ENCODE data around the gene WIPI1.

WIPI1 gene

GRCh38 chr17:68437979-68438822 is 19.1 kb downstream of the WIPI1 start:
- peaks cover 0 to 11% of the 10 kb centered on the region in 2 donors for H3K36me3 ChIP-seq (replicated peaks in 1 of 2; ENCODE audit: control insufficient read depth in 2 of 2, insufficient read depth in 2 of 2, low read length in 2 of 2)
- H3K79me1 ChIP-seq (ENCODE audit: low read depth, low read length), result no peaks in the 10 kb centered on the region
- H3K9ac ChIP-seq (ENCODE audit: low read depth, low read length, poor library complexity), result no peak overlapping the region
- H2BK120ac ChIP-seq (ENCODE audit: low read depth, low read length), result no peak overlapping the region
- no peak overlapping the region for H4K8ac ChIP-seq (ENCODE audit: low read depth, low read length)
- no peak overlapping the region for H2AFZ ChIP-seq (ENCODE audit: low read length)
- H3K4me1 ChIP-seq (ENCODE audit: control insufficient read depth in 2 of 2, insufficient read depth in 1 of 2, low read depth in 1 of 2, low read length in 2 of 2), result no peaks in the 10 kb centered on the region
- no peaks in the 10 kb centered on the region for H3K9me3 ChIP-seq (replicated peaks in 1 of 2; ENCODE audit: control insufficient read depth in 2 of 2, insufficient read depth in 1 of 2, low read depth in 1 of 2, low read length in 2 of 2)
- no peak overlapping the region for H3K4me3 ChIP-seq (ENCODE audit: low read length in 2 of 2)
- no peak overlapping the region for H2BK5ac ChIP-seq (ENCODE audit: low read length)
- H2AK5ac ChIP-seq (ENCODE audit: low read depth, low read length), result no peak overlapping the region
- H3K4ac ChIP-seq (ENCODE audit: low read length), result no peak overlapping the region
- H3K4me2 ChIP-seq (ENCODE audit: insufficient read depth, low read length, poor library complexity, severe bottlenecking), result no peak overlapping the region
- H4K91ac ChIP-seq (ENCODE audit: low read depth, low read length, poor library complexity), result no peak overlapping the region
- H3K27me3 ChIP-seq (ENCODE audit: control insufficient read depth in 3 of 3, insufficient read depth in 3 of 3, low read depth in 1 of 3, low read length in 3 of 3), result no peaks in the 10 kb centered on the region
- no peak for DNase-seq (ENCODE audit: low spot score)
- no peak overlapping the region for H3K23ac ChIP-seq (ENCODE audit: low read depth, low read length, poor library complexity)
- no peak overlapping the region for H3K27ac ChIP-seq (replicated peaks; ENCODE audit: low read length)
- no peak overlapping the region for H3K14ac ChIP-seq (ENCODE audit: low read length)
- no peak overlapping the region for H2BK15ac ChIP-seq (ENCODE audit: low read length)
- H2BK12ac ChIP-seq (ENCODE audit: low read length), result no peak overlapping the region
- no peak overlapping the region for H3K18ac ChIP-seq (ENCODE audit: low read length)
- no CpG with 5 or more reads among the region's 14 CpGs for WGBS, 2 donors (ENCODE audit: extremely low coverage in 2 of 2, insufficient read length in 2 of 2, insufficient replicate concordance in 1 of 2)

GRCh38 chr17:68435876-68436842 is 21.1 kb downstream of the WIPI1 start:
- Histone ChIP-seq H3K4me1 (ENCODE audit: control insufficient read depth in 2 of 2, insufficient read depth in 1 of 2, low read depth in 1 of 2, low read length in 2 of 2) (no peaks in the 10 kb centered on the region), H2BK15ac (ENCODE audit: low read length) (no peak overlapping the region), H2BK120ac (ENCODE audit: low read depth, low read length) (no peak overlapping the region), H3K36me3 (replicated peaks in 1 of 2; ENCODE audit: control insufficient read depth in 2 of 2, insufficient read depth in 2 of 2, low read length in 2 of 2) (peaks cover 4 to 22% of the 10 kb centered on the region in 2 donors), H3K4me3 (ENCODE audit: low read length in 2 of 2) (no peak overlapping the region), H3K14ac (ENCODE audit: low read length) (no peak overlapping the region), H2BK12ac (ENCODE audit: low read length) (no peak overlapping the region), H2AFZ (ENCODE audit: low read length) (no peak overlapping the region), H2AK5ac (ENCODE audit: low read depth, low read length) (no peak overlapping the region), H4K91ac (ENCODE audit: low read depth, low read length, poor library complexity) (no peak overlapping the region), H3K27me3 (ENCODE audit: control insufficient read depth in 3 of 3, insufficient read depth in 3 of 3, low read depth in 1 of 3, low read length in 3 of 3) (no peaks in the 10 kb centered on the region), H3K9me3 (replicated peaks in 1 of 2; ENCODE audit: control insufficient read depth in 2 of 2, insufficient read depth in 1 of 2, low read depth in 1 of 2, low read length in 2 of 2) (no peaks in the 10 kb centered on the region), H3K79me1 (ENCODE audit: low read depth, low read length) (no peaks in the 10 kb centered on the region), H3K23ac (ENCODE audit: low read depth, low read length, poor library complexity) (no peak overlapping the region), H4K8ac (ENCODE audit: low read depth, low read length) (no peak overlapping the region), H2BK5ac (ENCODE audit: low read length) (no peak overlapping the region), H3K18ac (ENCODE audit: low read length) (no peak overlapping the region), H3K4me2 (ENCODE audit: insufficient read depth, low read length, poor library complexity, severe bottlenecking) (no peak overlapping the region), H3K4ac (ENCODE audit: low read length) (no peak overlapping the region), H3K27ac (replicated peaks; ENCODE audit: low read length) (no peak overlapping the region), H3K9ac (ENCODE audit: low read depth, low read length, poor library complexity) (peak overlapping the region; percentile 56)
- peak; percentile 71 for DNase-seq (ENCODE audit: low spot score)
- WGBS, 2 donors (ENCODE audit: extremely low coverage in 2 of 2, insufficient read length in 2 of 2, insufficient replicate concordance in 1 of 2), result no CpG with 5 or more reads among the region's 20 CpGs

GRCh38 chr17:68435361-68435760 is 21.9 kb downstream of the WIPI1 start:
- Histone ChIP-seq H3K4me2 (ENCODE audit: insufficient read depth, low read length, poor library complexity, severe bottlenecking) (no peak overlapping the region), H2BK5ac (ENCODE audit: low read length) (no peak overlapping the region), H4K91ac (ENCODE audit: low read depth, low read length, poor library complexity) (no peak overlapping the region), H2BK120ac (ENCODE audit: low read depth, low read length) (no peak overlapping the region), H3K23ac (ENCODE audit: low read depth, low read length, poor library complexity) (no peak overlapping the region), H3K27me3 (ENCODE audit: control insufficient read depth in 3 of 3, insufficient read depth in 3 of 3, low read depth in 1 of 3, low read length in 3 of 3) (no peaks in the 10 kb centered on the region), H3K4me3 (ENCODE audit: low read length in 2 of 2) (no peak overlapping the region), H2AFZ (ENCODE audit: low read length) (no peak overlapping the region), H3K18ac (ENCODE audit: low read length) (no peak overlapping the region), H3K4ac (ENCODE audit: low read length) (no peak overlapping the region), H3K4me1 (ENCODE audit: control insufficient read depth in 2 of 2, insufficient read depth in 1 of 2, low read depth in 1 of 2, low read length in 2 of 2) (no peaks in the 10 kb centered on the region), H2AK5ac (ENCODE audit: low read depth, low read length) (no peak overlapping the region), H3K9ac (ENCODE audit: low read depth, low read length, poor library complexity) (no peak overlapping the region), H2BK15ac (ENCODE audit: low read length) (no peak overlapping the region), H3K36me3 (replicated peaks in 1 of 2; ENCODE audit: control insufficient read depth in 2 of 2, insufficient read depth in 2 of 2, low read length in 2 of 2) (peaks cover 4 to 26% of the 10 kb centered on the region in 2 donors), H3K9me3 (replicated peaks in 1 of 2; ENCODE audit: control insufficient read depth in 2 of 2, insufficient read depth in 1 of 2, low read depth in 1 of 2, low read length in 2 of 2) (no peaks in the 10 kb centered on the region), H2BK12ac (ENCODE audit: low read length) (no peak overlapping the region), H3K79me1 (ENCODE audit: low read depth, low read length) (no peaks in the 10 kb centered on the region), H4K8ac (ENCODE audit: low read depth, low read length) (no peak overlapping the region), H3K27ac (replicated peaks; ENCODE audit: low read length) (no peak overlapping the region), H3K14ac (ENCODE audit: low read length) (no peak overlapping the region)
- DNase-seq (ENCODE audit: low spot score), result no peak
- no CpG with 5 or more reads among the region's 6 CpGs for WGBS, 2 donors (ENCODE audit: extremely low coverage in 2 of 2, insufficient read length in 2 of 2, insufficient replicate concordance in 1 of 2)

All from neuronal stem cell (in vitro differentiated cells).